GM12891 (cell line): Measurements from ENCODE around the gene COL8A2.
A peak's percentile ranks its signal among the peaks of the same experiment; 100 is the strongest.

Experiments
- POLR2A ChIP-seq: IDR thresholded peaks from 2 replicates; pipeline ENCODE4 v1.6.1; 2011; ENCODE audit warnings: low read depth, low read length, control low read depth
- POLR2AphosphoS5 ChIP-seq: IDR thresholded peaks from 2 replicates; pipeline ENCODE4 v1.6.1; 2011; ENCODE audit warnings: low read depth, low read length, control low read depth
- SPI1 ChIP-seq: IDR thresholded peaks from 2 replicates; pipeline ENCODE4 v1.6.1; 2011; ENCODE audit warnings: low read depth, low read length, control low read depth
- TAF1 ChIP-seq: IDR thresholded peaks from 2 replicates; pipeline ENCODE4 v1.6.1; 2011; ENCODE audit warnings: low read depth, low read length, control low read depth

GRCh38 chr1:36123356-36123755, 1.7 kb downstream of the COL8A2 start:
- TF ChIP-seq POLR2A, result no peak
- TF ChIP-seq POLR2AphosphoS5, result no peak
- TF ChIP-seq TAF1, result no peak
- TF ChIP-seq SPI1, result peak; percentile 44; the same call in 1 of the 2 replicates
